GM12878 (cell line): ENCODE measurements around the gene KATNIP. TPM values are rescaled to one million over a fixed set of nuclear protein-coding genes. Genes with fewer than 3 reads are reported as not detected.

Experiments
- ATAC-seq: fragments of 200-7000 bp; cut with Tn5 transposase; 3 replicates; pipeline ENCODE4 v1.9.1; 2020; ENCODE audit warnings: mild to moderate bottlenecking, moderate library complexity
- BruUV-seq: library from RNA; stranded (reverse); fragments of 400-500 nt; replicated peaks from 2 replicates; lab custom pipeline; 2021; lab: Mats Ljungman, UMichigan
- CTCF ChIA-PET: fragments of 300-600 bp; sonication (Branson Sonifier 250); formaldehyde crosslinking; extraction: SDS; loops from one replicate; lab custom pipeline; 2021; ENCODE audit warnings: inconsistent platforms; lab: Yijun Ruan, JAX
- POLR2A ChIA-PET: fragments of 350-600 bp; formaldehyde crosslinking; extraction: SDS; loops from one replicate; lab custom pipeline; 2021; ENCODE audit warnings: inconsistent platforms; lab: Charles Lee
- RAD21 ChIA-PET: fragments of 300-600 bp; sonication (Branson Sonifier 250); formaldehyde crosslinking; loops from one replicate; lab custom pipeline; 2023; ENCODE audit warnings: antibody characterized with exemption; ENCODE audit not compliant: unreplicated experiment; lab: Charles Lee
- SMC1A ChIA-PET: fragments of 300-600 bp; sonication (Branson Sonifier 250); formaldehyde crosslinking; loops from one replicate; lab custom pipeline; 2023; ENCODE audit not compliant: unreplicated experiment, uncharacterized antibody; lab: Charles Lee
- DNase-seq: peaks from one replicate; pipeline ENCODE4 v3.0.0-alpha.2; 2011; ENCODE audit warnings: low read depth, low spot score
- FAIRE-seq: peaks from 3 replicates; lab custom pipeline; 2011; peaks lifted over from hg19 to GRCh38; lab: Jason Lieb, UNC
- H2AFZ ChIP-seq: 2 replicates; pipeline ENCODE4 v1.6.0; 2011; ENCODE audit warnings: low read depth, low read length, control low read depth; ENCODE audit not compliant: control insufficient read depth
- H3K27ac ChIP-seq: 2 replicates; pipeline ENCODE4 v1.5.1; 2011; ENCODE audit warnings: control low read depth; ENCODE audit not compliant: control insufficient read depth, insufficient read depth
- H3K27me3 ChIP-seq, 2 experiments: replicated peaks in 1 of 2; 2 replicates each; pipeline versions ENCODE4 v1.6.0 to v1.6.1; 2011; ENCODE audit warnings: low read length in 1 of 2; ENCODE audit not compliant: control insufficient read depth in 2 of 2, insufficient read depth in 2 of 2
- H3K36me3 ChIP-seq, 2 experiments: 2 replicates each; pipeline ENCODE4 v1.5.1; 2011; ENCODE audit warnings: low read length in 1 of 2; ENCODE audit not compliant: control insufficient read depth in 2 of 2, insufficient read depth in 2 of 2
- H3K4me1 ChIP-seq: 2 replicates; pipeline ENCODE4 v1.6.1; 2011; ENCODE audit warnings: mild to moderate bottlenecking, low read length, moderate library complexity, mixed read lengths; ENCODE audit not compliant: control insufficient read depth, insufficient read depth
- H3K4me2 ChIP-seq: 2 replicates; pipeline ENCODE4 v1.6.0; 2011; ENCODE audit warnings: control low read depth; ENCODE audit not compliant: control insufficient read depth, insufficient read depth
- H3K4me3 ChIP-seq: fragments of 200-600 bp; sonication (generic); 2 replicates; pipeline ENCODE4 v1.5.1; 2016
- H3K79me2 ChIP-seq: 2 replicates; pipeline ENCODE4 v1.6.0; 2011; ENCODE audit warnings: low read length; ENCODE audit not compliant: control insufficient read depth, insufficient read depth
- H3K9ac ChIP-seq: 2 replicates; pipeline ENCODE4 v1.8.0; 2011; ENCODE audit warnings: low read length, control low read depth, mixed read lengths; ENCODE audit not compliant: control insufficient read depth, insufficient read depth
- H3K9me3 ChIP-seq: replicated peaks from 3 replicates; pipeline ENCODE4 v1.5.1; 2011; ENCODE audit warnings: mild to moderate bottlenecking, low read length; ENCODE audit not compliant: control insufficient read depth, insufficient read depth
- H4K20me1 ChIP-seq: 2 replicates; pipeline ENCODE4 v1.6.0; 2011; ENCODE audit not compliant: control insufficient read depth, insufficient read depth
- ASH2L ChIP-seq: fragments of 300-600, 200-600 bp; sonication (generic); IDR thresholded peaks from 2 replicates; pipeline ENCODE4 v1.6.1; 2017; ENCODE audit warnings: low read depth, mild to moderate bottlenecking, borderline replicate concordance
- ZBED1 ChIP-seq: IDR thresholded peaks from 2 replicates; pipeline ENCODE4 v1.6.1; 2016; ENCODE audit warnings: borderline replicate concordance
- WGBS: methylation state at CpG from one replicate; pipeline ENCODE4 v1.1.6; 2016; ENCODE audit warnings: low lambda C conversion rate; ENCODE audit not compliant: insufficient replicate concordance, insufficient coverage; ENCODE audit errors: missing lambda C conversion rate; 5-methylcytosine and 5-hydroxymethylcytosine counted together
- in situ Hi-C: fragments of 300-500 bp; cut with MboI; formaldehyde crosslinking; loops from 9 replicates; pipeline ENCODE4 v1.14.3; 2018; ENCODE audit warnings: mixed read lengths
- intact Hi-C: fragments of 100-400 bp; cut with micrococcal nuclease; formaldehyde crosslinking; loops from one replicate; pipeline ENCODE4 v1.14.2; 2022; ENCODE audit not compliant: unreplicated experiment
- polyA plus RNA-seq, 11 experiments: library from polyadenylated mRNA; depleted of rRNA in 4 of 11; unstranded in 6 of 11; stranded (reverse) in 5 of 11; fragments of >200 nt; fragmentation: Nextera tagmentation in 4 of 11; fragmentation: Illumina TruSeq in 1 of 11; extraction: Ambion mirVana in 4 of 11; extraction: Trizol in 1 of 11; gene quantifications; 1 replicate in 1 of 11; 2 replicates in 10 of 11; pipeline versions ENCODE4 v1.2.1 to v1.2.3, GENCODE V29; 2011 to 2016; ENCODE audit warnings: inconsistent platforms in 2 of 11, missing spikeins in 2 of 11, low read depth in 1 of 11
- total RNA-seq, 4 experiments: library from RNA; depleted of rRNA in 3 of 4; stranded (reverse); fragments of >200 nt in 3 of 4; fragmentation: Illumina TruSeq in 1 of 4; extraction: Trizol in 1 of 4; gene quantifications; 2 replicates each; pipeline versions ENCODE4 v1.2.1 to v1.2.3, GENCODE V29; 2013 to 2021
- TF ChIP-seq, protein P1 (sequence below): fragments of 450-650 bp; conservative IDR thresholded peaks from 2 replicates; pipeline ENCODE4 v1.6.1; 2017; ENCODE audit warnings: mild to moderate bottlenecking, moderate library complexity
- TF ChIP-seq, protein P2 (sequence below), 3 experiments: IDR thresholded peaks in 2 of 3; conservative IDR thresholded peaks in 1 of 3; 2 replicates each; pipeline ENCODE4 v1.5.1; 2011; ENCODE audit warnings: low read depth in 3 of 3, low read length in 3 of 3, mild to moderate bottlenecking in 3 of 3, control low read depth in 2 of 3, moderate library complexity in 2 of 3, inconsistent platforms in 1 of 3, mixed read lengths in 1 of 3; ENCODE audit not compliant: control insufficient read depth in 2 of 3, insufficient read depth in 1 of 3; ENCODE audit errors: extremely low read depth in 1 of 3

KATNIP gene
- total and polyA plus RNA-seq, 10 of the 15 experiments (the other 5 are each of a cell fraction or from before 2014, with no cell fraction given) = 1.6 to 13.8 (median 9.1) TPM

DNA sequence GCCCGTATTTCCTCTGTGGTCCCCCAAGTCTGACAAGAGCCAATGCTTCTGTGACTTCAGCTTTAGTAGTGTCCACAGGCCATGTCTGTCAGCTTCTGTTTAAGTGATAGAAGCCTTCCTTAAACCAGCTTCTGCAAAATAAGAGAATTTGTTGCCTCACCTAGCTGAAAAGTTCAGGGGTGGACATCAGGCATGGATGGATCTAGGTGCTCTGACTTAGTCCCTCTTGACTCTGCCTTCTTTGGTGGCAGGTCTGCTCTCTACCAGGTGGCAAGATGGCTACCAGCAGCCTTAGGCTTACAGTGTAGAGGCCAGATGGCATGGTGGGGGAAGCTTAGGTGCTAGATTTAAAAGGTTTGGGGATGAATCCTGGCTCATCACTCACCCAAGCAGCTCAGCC, 33.7 kb downstream of the KATNIP start:
- 89% methylated on average over 1 of the region's 1 CpG for WGBS
- H4K20me1 ChIP-seq = no peaks in the 10 kb centered on the region
- FAIRE-seq (no peak), DNase-seq (no peak), ATAC-seq (no peak)
- POLR2A ChIA-PET = no interaction called here
- no peak overlapping the region for H3K27ac ChIP-seq
- H3K9ac ChIP-seq = no peak overlapping the region
- TF ChIP-seq ASH2L (no peak), ZBED1 (no peak)
- TF ChIP-seq, protein P1, sequence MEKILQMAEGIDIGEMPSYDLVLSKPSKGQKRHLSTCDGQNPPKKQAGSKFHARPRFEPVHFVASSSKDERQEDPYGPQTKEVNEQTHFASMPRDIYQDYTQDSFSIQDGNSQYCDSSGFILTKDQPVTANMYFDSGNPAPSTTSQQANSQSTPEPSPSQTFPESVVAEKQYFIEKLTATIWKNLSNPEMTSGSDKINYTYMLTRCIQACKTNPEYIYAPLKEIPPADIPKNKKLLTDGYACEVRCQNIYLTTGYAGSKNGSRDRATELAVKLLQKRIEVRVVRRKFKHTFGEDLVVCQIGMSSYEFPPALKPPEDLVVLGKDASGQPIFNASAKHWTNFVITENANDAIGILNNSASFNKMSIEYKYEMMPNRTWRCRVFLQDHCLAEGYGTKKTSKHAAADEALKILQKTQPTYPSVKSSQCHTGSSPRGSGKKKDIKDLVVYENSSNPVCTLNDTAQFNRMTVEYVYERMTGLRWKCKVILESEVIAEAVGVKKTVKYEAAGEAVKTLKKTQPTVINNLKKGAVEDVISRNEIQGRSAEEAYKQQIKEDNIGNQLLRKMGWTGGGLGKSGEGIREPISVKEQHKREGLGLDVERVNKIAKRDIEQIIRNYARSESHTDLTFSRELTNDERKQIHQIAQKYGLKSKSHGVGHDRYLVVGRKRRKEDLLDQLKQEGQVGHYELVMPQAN = no peak
- TF ChIP-seq, protein P2, sequence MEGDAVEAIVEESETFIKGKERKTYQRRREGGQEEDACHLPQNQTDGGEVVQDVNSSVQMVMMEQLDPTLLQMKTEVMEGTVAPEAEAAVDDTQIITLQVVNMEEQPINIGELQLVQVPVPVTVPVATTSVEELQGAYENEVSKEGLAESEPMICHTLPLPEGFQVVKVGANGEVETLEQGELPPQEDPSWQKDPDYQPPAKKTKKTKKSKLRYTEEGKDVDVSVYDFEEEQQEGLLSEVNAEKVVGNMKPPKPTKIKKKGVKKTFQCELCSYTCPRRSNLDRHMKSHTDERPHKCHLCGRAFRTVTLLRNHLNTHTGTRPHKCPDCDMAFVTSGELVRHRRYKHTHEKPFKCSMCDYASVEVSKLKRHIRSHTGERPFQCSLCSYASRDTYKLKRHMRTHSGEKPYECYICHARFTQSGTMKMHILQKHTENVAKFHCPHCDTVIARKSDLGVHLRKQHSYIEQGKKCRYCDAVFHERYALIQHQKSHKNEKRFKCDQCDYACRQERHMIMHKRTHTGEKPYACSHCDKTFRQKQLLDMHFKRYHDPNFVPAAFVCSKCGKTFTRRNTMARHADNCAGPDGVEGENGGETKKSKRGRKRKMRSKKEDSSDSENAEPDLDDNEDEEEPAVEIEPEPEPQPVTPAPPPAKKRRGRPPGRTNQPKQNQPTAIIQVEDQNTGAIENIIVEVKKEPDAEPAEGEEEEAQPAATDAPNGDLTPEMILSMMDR (IDR thresholded peaks at IDR 0.05 in 2 of 3, conservative IDR thresholded peaks at IDR 0.05 in 1 of 3; ENCODE audit: control insufficient read depth in 2 of 3, extremely low read depth in 1 of 3, insufficient read depth in 1 of 3, low read depth in 3 of 3, low read length in 3 of 3) = no peak
- H3K36me3 ChIP-seq = no peaks in the 10 kb centered on the region
- H3K27me3 ChIP-seq = no peaks in the 10 kb centered on the region
- in situ Hi-C loops (no loop called here), intact Hi-C loops (no loop called here)
- H2AFZ ChIP-seq = no peak overlapping the region
- RAD21 ChIA-PET = no interaction called here
- H3K4me3 ChIP-seq = no peak overlapping the region
- no TSS peak for BruUV-seq
- H3K4me2 ChIP-seq = no peak overlapping the region
- no peaks in the 10 kb centered on the region for H3K9me3 ChIP-seq
- CTCF ChIA-PET = no interaction called here
- no peaks in the 10 kb centered on the region for H3K79me2 ChIP-seq
- SMC1A ChIA-PET = no interaction called here
- H3K4me1 ChIP-seq = peaks cover 7% of the 10 kb centered on the region
